Astrocyte (in vitro differentiated cells and primary cell): ENCODE measurements around the gene NEIL1. TPM values are rescaled to one million over a fixed set of nuclear protein-coding genes. Genes with fewer than 3 reads are reported as not detected.

Source experiments
- DNase-seq: peaks from one replicate; pipeline ENCODE4 v3.0.0-alpha.2; 2010; ENCODE audit warnings: low read depth
- FAIRE-seq: peaks from 2 replicates; lab custom pipeline; 2011; peaks lifted over from hg19 to GRCh38; lab: Jason Lieb, UNC
- H2AFZ ChIP-seq: 2 replicates; pipeline ENCODE4 v1.6.0; 2012; ENCODE audit warnings: low read depth, low read length, inconsistent platforms
- H3K27ac ChIP-seq: 2 replicates; pipeline ENCODE4 v1.5.1; 2011; ENCODE audit warnings: low read depth, low read length, inconsistent platforms
- H3K27me3 ChIP-seq: 2 replicates; pipeline ENCODE4 v1.6.0; 2011; ENCODE audit warnings: low read length, inconsistent platforms; ENCODE audit not compliant: insufficient read depth
- H3K36me3 ChIP-seq: 2 replicates; pipeline ENCODE4 v1.5.1; 2011; ENCODE audit warnings: low read length, inconsistent platforms; ENCODE audit not compliant: insufficient read depth
- H3K4me1 ChIP-seq: 2 replicates; pipeline ENCODE4 v1.5.1; 2011; ENCODE audit warnings: low read length, inconsistent platforms; ENCODE audit not compliant: insufficient read depth
- H3K4me2 ChIP-seq: 2 replicates; pipeline ENCODE4 v1.6.0; 2012; ENCODE audit warnings: low read length, inconsistent platforms
- H3K4me3 ChIP-seq: 2 replicates; pipeline ENCODE4 v1.5.1; 2011; ENCODE audit warnings: low read depth, mild to moderate bottlenecking, low read length, inconsistent platforms; ENCODE audit not compliant: insufficient read depth
- H3K79me2 ChIP-seq: 2 replicates; pipeline ENCODE4 v1.6.0; 2012; ENCODE audit warnings: mild to moderate bottlenecking, low read length, inconsistent platforms; ENCODE audit not compliant: insufficient read depth
- H3K9ac ChIP-seq: 2 replicates; pipeline ENCODE4 v1.6.0; 2012; ENCODE audit warnings: mild to moderate bottlenecking, low read length, inconsistent platforms
- H3K9me3 ChIP-seq: 2 replicates; pipeline ENCODE4 v1.5.1; 2012; ENCODE audit warnings: low read depth, mild to moderate bottlenecking, low read length, inconsistent platforms; ENCODE audit not compliant: insufficient read depth
- H4K20me1 ChIP-seq: 2 replicates; pipeline ENCODE4 v1.6.0; 2012; ENCODE audit warnings: low read length, inconsistent platforms; ENCODE audit not compliant: insufficient read depth
- H3K27ac Mint-ChIP-seq: one replicate; pipeline ENCODE4 v1.8.0; 2021; ENCODE audit warnings: mild to moderate bottlenecking, mixed read lengths; ENCODE audit not compliant: unreplicated experiment
- H3K27me3 Mint-ChIP-seq: one replicate; pipeline ENCODE4 v1.8.0; 2021; ENCODE audit warnings: low read depth, mixed read lengths; ENCODE audit not compliant: unreplicated experiment
- H3K36me3 Mint-ChIP-seq: one replicate; pipeline ENCODE4 v1.8.0; 2021; ENCODE audit warnings: low read depth, mixed read lengths; ENCODE audit not compliant: unreplicated experiment
- H3K4me1 Mint-ChIP-seq: one replicate; pipeline ENCODE4 v1.8.0; 2021; ENCODE audit warnings: low read depth, mixed read lengths; ENCODE audit not compliant: unreplicated experiment
- H3K4me3 Mint-ChIP-seq: one replicate; pipeline ENCODE4 v1.8.0; 2021; ENCODE audit warnings: mild to moderate bottlenecking, moderate library complexity, mixed read lengths; ENCODE audit not compliant: unreplicated experiment
- H3K9me3 Mint-ChIP-seq: one replicate; pipeline ENCODE4 v1.8.0; 2021; ENCODE audit warnings: mild to moderate bottlenecking, mixed read lengths; ENCODE audit not compliant: unreplicated experiment
- CTCF ChIP-seq: IDR thresholded peaks from 2 replicates; pipeline ENCODE4 v1.5.1; 2011; ENCODE audit warnings: low read depth, mild to moderate bottlenecking, inconsistent platforms, low read length, moderate library complexity; ENCODE audit not compliant: insufficient read depth
- EZH2 ChIP-seq: IDR thresholded peaks from 2 replicates; pipeline ENCODE4 v1.6.1; 2012; ENCODE audit warnings: mild to moderate bottlenecking, low read length, inconsistent platforms; ENCODE audit not compliant: insufficient read depth
- total RNA-seq: library from RNA; stranded (reverse); gene quantifications from 2 replicates; pipeline ENCODE4 v1.2.1, GENCODE V29; 2021

Gene NEIL1
- total RNA-seq, 1 donor from 2014 or later: 5.1 TPM

- no peaks in the 10 kb centered on the region for H3K9me3 Mint-ChIP-seq
- no peak overlapping the region for H2AFZ ChIP-seq
- no peaks in the 10 kb centered on the region for H3K27me3 ChIP-seq
- H4K20me1 ChIP-seq: peaks cover 10% of the 10 kb centered on the region
- H3K36me3 ChIP-seq: peaks cover 15% of the 10 kb centered on the region
- no peak overlapping the region for H3K27ac ChIP-seq
- no peak overlapping the region for H3K4me2 ChIP-seq
- H3K4me1 Mint-ChIP-seq: peaks cover 3% of the 10 kb centered on the region
- DNase-seq (no peak), FAIRE-seq (no peak)
- H3K9me3 ChIP-seq: no peaks in the 10 kb centered on the region
- no peak overlapping the region for H3K9ac ChIP-seq
- H3K4me3 ChIP-seq: no peak overlapping the region
- H3K4me3 Mint-ChIP-seq: no peak overlapping the region
- TF ChIP-seq CTCF (no peak), EZH2 (no peak)
- no peaks in the 10 kb centered on the region for H3K79me2 ChIP-seq
- H3K27me3 Mint-ChIP-seq: no peaks in the 10 kb centered on the region
- H3K27ac Mint-ChIP-seq: no peak overlapping the region
- no peaks in the 10 kb centered on the region for H3K4me1 ChIP-seq
- peaks cover 10% of the 10 kb centered on the region for H3K36me3 Mint-ChIP-seq
These were observed 13.6 kb downstream of the NEIL1 start for GRCh38 chr15:75360391-75360790.

- Mint-ChIP-seq H3K36me3 (peaks cover 12% of the 10 kb centered on the region), H3K4me3 (no peak overlapping the region), H3K27me3 (no peaks in the 10 kb centered on the region), H3K4me1 (peaks cover 3% of the 10 kb centered on the region), H3K27ac (no peak overlapping the region), H3K9me3 (no peaks in the 10 kb centered on the region)
- H3K27me3 ChIP-seq: no peaks in the 10 kb centered on the region
- H3K36me3 ChIP-seq: peaks cover 16% of the 10 kb centered on the region
- H3K27ac ChIP-seq: no peak overlapping the region
- H3K4me1 ChIP-seq: no peaks in the 10 kb centered on the region
- no peaks in the 10 kb centered on the region for H3K9me3 ChIP-seq
- DNase-seq (no peak), FAIRE-seq (no peak)
- no peak overlapping the region for H3K4me2 ChIP-seq
- H3K79me2 ChIP-seq: no peaks in the 10 kb centered on the region
- H3K9ac ChIP-seq: no peak overlapping the region
- H2AFZ ChIP-seq: no peak overlapping the region
- peaks cover 10% of the 10 kb centered on the region for H4K20me1 ChIP-seq
- TF ChIP-seq CTCF (no peak), EZH2 (no peak)
- no peak overlapping the region for H3K4me3 ChIP-seq
These were observed 14.0 kb downstream of the NEIL1 start for GRCh38 chr15:75360856-75361255.

- no peak overlapping the region for H3K4me3 Mint-ChIP-seq
- H3K27me3 Mint-ChIP-seq: no peaks in the 10 kb centered on the region
- no peaks in the 10 kb centered on the region for H3K27me3 ChIP-seq
- H3K4me1 ChIP-seq: no peaks in the 10 kb centered on the region
- peaks cover 12% of the 10 kb centered on the region for H4K20me1 ChIP-seq
- no peak overlapping the region for H3K27ac ChIP-seq
- no peak for TF ChIP-seq EZH2
- no peak for TF ChIP-seq CTCF
- H3K79me2 ChIP-seq: no peaks in the 10 kb centered on the region
- no peak overlapping the region for H2AFZ ChIP-seq
- peaks cover 12% of the 10 kb centered on the region for H3K36me3 Mint-ChIP-seq
- no peak overlapping the region for H3K4me3 ChIP-seq
- H3K9ac ChIP-seq: no peak overlapping the region
- FAIRE-seq (no peak), DNase-seq (no peak)
- H3K27ac Mint-ChIP-seq: no peak overlapping the region
- no peaks in the 10 kb centered on the region for H3K9me3 Mint-ChIP-seq
- H3K4me2 ChIP-seq: no peak overlapping the region
- H3K36me3 ChIP-seq: peaks cover 22% of the 10 kb centered on the region
- H3K9me3 ChIP-seq: no peaks in the 10 kb centered on the region
- H3K4me1 Mint-ChIP-seq: peaks cover 3% of the 10 kb centered on the region
These were observed 14.6 kb downstream of the NEIL1 start for GRCh38 chr15:75361361-75361988.
